GM18861 (cell line): ENCODE measurements around the gene PLXNC1.

Source experiments
- ATAC-seq: cut with Tn5 transposase; IDR thresholded peaks from one replicate; pipeline ENCODE4 v1.9.1; 2021; ENCODE audit not compliant: unreplicated experiment

PLXNC1 gene

DNA sequence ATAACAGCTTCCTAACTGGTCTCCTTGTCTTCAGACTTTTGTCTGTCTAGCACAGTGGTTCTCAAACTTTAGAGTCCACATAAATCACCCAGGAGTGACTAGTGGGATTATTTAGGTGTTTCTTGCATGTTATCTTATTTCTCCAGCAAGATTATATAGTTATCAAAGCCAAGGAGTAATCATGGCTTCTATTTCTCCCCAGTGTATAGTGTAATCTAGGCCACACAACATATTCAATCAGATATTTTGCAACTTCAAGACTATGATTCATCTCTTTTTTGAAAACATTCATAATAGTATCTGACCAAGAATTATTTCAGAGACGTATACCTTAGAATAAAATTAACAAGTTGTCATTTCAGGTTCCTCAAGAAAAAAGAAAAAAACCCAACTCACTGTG is 179.4 kb downstream of the PLXNC1 start:
- ATAC-seq, result no peak

- no peak for ATAC-seq
These were observed 181.0 kb downstream of the PLXNC1 start for GRCh38 chr12:94329366-94329765.

DNA sequence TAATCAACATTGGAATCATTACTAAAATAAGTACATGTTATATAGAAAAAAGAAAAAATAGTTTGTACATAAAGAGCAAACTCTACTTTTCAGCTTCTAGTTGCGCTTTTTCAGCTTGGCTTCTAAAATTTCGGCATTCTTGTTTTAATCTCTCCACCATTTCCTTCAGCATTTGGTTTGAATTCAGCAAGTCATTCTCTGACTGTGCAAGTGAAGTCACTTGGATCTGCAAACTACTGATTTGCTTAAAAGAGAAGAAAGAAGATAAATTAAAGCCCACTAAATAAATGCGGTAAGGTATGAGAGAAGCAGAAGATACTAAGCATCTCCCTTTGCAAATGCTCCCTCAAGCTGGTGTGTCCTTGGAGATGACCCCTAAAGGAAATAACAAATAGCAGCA is 185.0 kb downstream of the PLXNC1 start:
- ATAC-seq, result no peak

- ATAC-seq, result no peak
These were observed 188.0 kb downstream of the PLXNC1 start for GRCh38 chr12:94336211-94336925.

- no peak for ATAC-seq
These were observed 189.8 kb downstream of the PLXNC1 start for GRCh38 chr12:94338006-94338794.

GRCh38 chr12:94340573-94340972 is 192.2 kb downstream of the PLXNC1 start:
- ATAC-seq, result no peak

DNA sequence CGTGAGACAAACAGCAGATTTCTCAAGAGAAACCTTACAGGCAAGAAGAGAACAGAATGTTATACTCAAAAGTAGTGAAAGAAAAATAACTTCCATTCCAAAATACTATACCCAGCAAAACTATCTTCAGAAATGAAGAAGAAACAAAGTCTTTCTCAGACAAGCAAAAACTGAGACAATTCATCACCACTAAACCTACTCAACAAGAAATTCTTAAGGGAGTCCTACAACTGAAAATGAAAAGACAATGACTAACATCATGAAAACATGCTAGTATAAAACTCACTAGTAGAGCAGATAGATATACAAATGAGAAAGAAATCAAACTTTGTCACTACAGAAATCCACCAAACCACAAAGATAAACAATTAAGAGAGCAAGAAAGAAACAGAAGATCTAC is 204.8 kb downstream of the PLXNC1 start:
- no peak for ATAC-seq
